ENCODE measurements around the gene CCDC158.
"Not testable (repeated sequence)": the region's sequence is repeated elsewhere in the genome, so short reads cannot be mapped to it uniquely, and the experiment has no call there.

Gene CCDC158

GRCh38 chr4:76420762-76421581 lies at the start of gene CCDC158:
CCDC158 (minus strand) TSS chr4:76421141; CDS start chr4:76403207, 17,934 bp downstream.
- no peak for DNase-seq

- no peak for DNase-seq
Observed at GRCh38 chr4:76470532-76470931, 49.6 kb upstream of the CCDC158 start.

- DNase-seq = no peak
Observed at GRCh38 chr4:76470064-76470463, 49.1 kb upstream of the CCDC158 start.

GRCh38 chr4:76463568-76463967 lies 42.6 kb upstream of the CCDC158 start:
- DNase-seq = no peak

- DNase-seq = no peak
Observed at GRCh38 chr4:76459291-76459723, 38.4 kb upstream of the CCDC158 start.

GRCh38 chr4:76458825-76459224 lies 37.9 kb upstream of the CCDC158 start:
- no peak for DNase-seq

GRCh38 chr4:76458297-76458696 lies 37.4 kb upstream of the CCDC158 start:
- DNase-seq = no peak

- no peak for DNase-seq
Observed at GRCh38 chr4:76457885-76458284, 36.9 kb upstream of the CCDC158 start.

GRCh38 chr4:76454073-76454472 lies 33.1 kb upstream of the CCDC158 start:
- not testable (repeated sequence) for DNase-seq

- DNase-seq = no peak
Observed at GRCh38 chr4:76453232-76453631, 32.3 kb upstream of the CCDC158 start.

- no peak for DNase-seq
Observed at GRCh38 chr4:76449833-76450232, 28.9 kb upstream of the CCDC158 start.

- no peak for DNase-seq
Observed at GRCh38 chr4:76449362-76449767, 28.4 kb upstream of the CCDC158 start.

- no peak for DNase-seq
Observed at GRCh38 chr4:76448211-76448610, 27.3 kb upstream of the CCDC158 start.

- DNase-seq = no peak
Observed at GRCh38 chr4:76447393-76447851, 26.5 kb upstream of the CCDC158 start.

- no peak for DNase-seq
Observed at GRCh38 chr4:76445911-76446310, 25.0 kb upstream of the CCDC158 start.

GRCh38 chr4:76443376-76443775 lies 22.4 kb upstream of the CCDC158 start:
- DNase-seq = no peak

GRCh38 chr4:76442807-76443206 lies 21.9 kb upstream of the CCDC158 start:
- DNase-seq = no peak

- DNase-seq = no peak
Observed at GRCh38 chr4:76441881-76442280, 20.9 kb upstream of the CCDC158 start.

GRCh38 chr4:76439491-76439890 lies 18.6 kb upstream of the CCDC158 start:
- no peak for DNase-seq

GRCh38 chr4:76435528-76436319 lies 14.8 kb upstream of the CCDC158 start:
- no peak for DNase-seq

- no peak for DNase-seq
Observed at GRCh38 chr4:76434901-76435527, 14.1 kb upstream of the CCDC158 start, which contains the start of gene SHROOM3. SHROOM3 (plus strand) TSS chr4:76435229; CDS start chr4:76436053, 824 bp downstream.

- DNase-seq = peak; percentile 7
Observed at GRCh38 chr4:76430519-76431388, 9.8 kb upstream of the CCDC158 start.
